ENCODE data around the gene KIF3C.
"Not testable (repeated sequence)": the region's sequence is repeated elsewhere in the genome, so short reads cannot be mapped to it uniquely, and the experiment has no call there.

KIF3C gene

GRCh38 chr2:25982273-25982967 is at the start of gene KIF3C:
Gene KIF3C, minus strand, starts transcription at chr2:25982497. Its CDS starts 580 bp downstream, at chr2:25981917.
- H3K36me3 Mint-ChIP-seq (ENCODE audit: low read depth) = peaks cover 6% of the 10 kb centered on the region
- peaks cover 5% of the 10 kb centered on the region for H3K27me3 Mint-ChIP-seq
- peak within 1 kb of the TSS; percentile 67 for H3K27ac Mint-ChIP-seq
- no peaks in the 10 kb centered on the region for H3K9me3 Mint-ChIP-seq
- H3K4me1 Mint-ChIP-seq (ENCODE audit: low read depth) = peaks cover 28% of the 10 kb centered on the region
- intact Hi-C loops (cut with micrococcal nuclease) = no loop called here
- peak within 1 kb of the TSS; percentile 93 for H3K4me3 Mint-ChIP-seq

GRCh38 chr2:26028083-26028482 is 45.8 kb upstream of the KIF3C start:
- intact Hi-C loops (cut with micrococcal nuclease); H3K9me3 Mint-ChIP-seq; H3K4me3 Mint-ChIP-seq; H3K27me3 Mint-ChIP-seq; H3K27ac Mint-ChIP-seq; H3K36me3 Mint-ChIP-seq (ENCODE audit: low read depth): not testable (repeated sequence)
- peaks cover 21% of the 10 kb centered on the region for H3K4me1 Mint-ChIP-seq (ENCODE audit: low read depth)

GRCh38 chr2:26025509-26025908 is 43.2 kb upstream of the KIF3C start:
- Mint-ChIP-seq H3K9me3 (no peaks in the 10 kb centered on the region), H3K4me1 (ENCODE audit: low read depth) (peaks cover 10% of the 10 kb centered on the region), H3K27me3 (no peaks in the 10 kb centered on the region), H3K4me3 (no peak overlapping the region), H3K27ac (no peak overlapping the region), H3K36me3 (ENCODE audit: low read depth) (no peaks in the 10 kb centered on the region)
- intact Hi-C loops (cut with micrococcal nuclease) = no loop called here

GRCh38 chr2:26024260-26024659 is 42.0 kb upstream of the KIF3C start:
- Mint-ChIP-seq H3K4me1 (ENCODE audit: low read depth) (peaks cover 18% of the 10 kb centered on the region), H3K4me3 (no peak overlapping the region), H3K9me3 (no peaks in the 10 kb centered on the region), H3K27ac (no peak overlapping the region), H3K36me3 (ENCODE audit: low read depth) (no peaks in the 10 kb centered on the region), H3K27me3 (no peaks in the 10 kb centered on the region)
- intact Hi-C loops (cut with micrococcal nuclease) = no loop called here

GRCh38 chr2:26020231-26020640 is 37.9 kb upstream of the KIF3C start:
- H3K36me3 Mint-ChIP-seq (ENCODE audit: low read depth) = no peaks in the 10 kb centered on the region
- intact Hi-C loops (cut with micrococcal nuclease) = no loop called here
- no peak overlapping the region for H3K4me3 Mint-ChIP-seq
- peaks cover 45% of the 10 kb centered on the region for H3K4me1 Mint-ChIP-seq (ENCODE audit: low read depth)
- no peaks in the 10 kb centered on the region for H3K27me3 Mint-ChIP-seq
- no peaks in the 10 kb centered on the region for H3K9me3 Mint-ChIP-seq
- H3K27ac Mint-ChIP-seq = peak overlapping the region; percentile 9

GRCh38 chr2:26018184-26019055 is 36.1 kb upstream of the KIF3C start:
- Mint-ChIP-seq H3K4me1 (ENCODE audit: low read depth) (peaks cover 50% of the 10 kb centered on the region), H3K4me3 (no peak overlapping the region), H3K27ac (peak overlapping the region; percentile 65), H3K36me3 (ENCODE audit: low read depth) (no peaks in the 10 kb centered on the region), H3K9me3 (no peaks in the 10 kb centered on the region), H3K27me3 (no peaks in the 10 kb centered on the region)
- intact Hi-C loops (cut with micrococcal nuclease) = no loop called here

GRCh38 chr2:26017464-26018183 is 35.3 kb upstream of the KIF3C start:
- H3K4me1 Mint-ChIP-seq (ENCODE audit: low read depth) = peaks cover 56% of the 10 kb centered on the region
- H3K36me3 Mint-ChIP-seq (ENCODE audit: low read depth) = no peaks in the 10 kb centered on the region
- H3K27me3 Mint-ChIP-seq = no peaks in the 10 kb centered on the region
- no peak overlapping the region for H3K4me3 Mint-ChIP-seq
- intact Hi-C loops (cut with micrococcal nuclease) = no loop called here
- peak overlapping the region; percentile 65 for H3K27ac Mint-ChIP-seq
- H3K9me3 Mint-ChIP-seq = no peaks in the 10 kb centered on the region

- intact Hi-C loops (cut with micrococcal nuclease); H3K27me3 Mint-ChIP-seq; H3K36me3 Mint-ChIP-seq (ENCODE audit: low read depth); H3K9me3 Mint-ChIP-seq; H3K4me3 Mint-ChIP-seq: not testable (repeated sequence)
- peaks cover 66% of the 10 kb centered on the region for H3K4me1 Mint-ChIP-seq (ENCODE audit: low read depth)
- peak overlapping the region; percentile 88 for H3K27ac Mint-ChIP-seq
Measured at GRCh38 chr2:26016706-26017045, 34.4 kb upstream of the KIF3C start.

- Mint-ChIP-seq H3K27ac (peak overlapping the region; percentile 88), H3K9me3 (no peaks in the 10 kb centered on the region), H3K4me3 (no peak overlapping the region), H3K36me3 (ENCODE audit: low read depth) (no peaks in the 10 kb centered on the region), H3K4me1 (ENCODE audit: low read depth) (peaks cover 71% of the 10 kb centered on the region), H3K27me3 (no peaks in the 10 kb centered on the region)
- intact Hi-C loops (cut with micrococcal nuclease) = no loop called here
Measured at GRCh38 chr2:26016012-26016705, 33.9 kb upstream of the KIF3C start.

- Mint-ChIP-seq H3K4me3 (no peak overlapping the region), H3K4me1 (ENCODE audit: low read depth) (peaks cover 72% of the 10 kb centered on the region), H3K9me3 (no peaks in the 10 kb centered on the region), H3K27ac (no peak overlapping the region), H3K27me3 (no peaks in the 10 kb centered on the region), H3K36me3 (ENCODE audit: low read depth) (no peaks in the 10 kb centered on the region)
- intact Hi-C loops (cut with micrococcal nuclease) = no loop called here
Measured at GRCh38 chr2:26013668-26014067, 31.4 kb upstream of the KIF3C start.

- Mint-ChIP-seq H3K9me3 (no peaks in the 10 kb centered on the region), H3K4me1 (ENCODE audit: low read depth) (peaks cover 72% of the 10 kb centered on the region), H3K36me3 (ENCODE audit: low read depth) (no peaks in the 10 kb centered on the region), H3K27me3 (no peaks in the 10 kb centered on the region), H3K27ac (peak overlapping the region; percentile 77), H3K4me3 (no peak overlapping the region)
- intact Hi-C loops (cut with micrococcal nuclease) = no loop called here
Measured at GRCh38 chr2:26011990-26012856, 29.9 kb upstream of the KIF3C start.

GRCh38 chr2:26011609-26011989 is 29.3 kb upstream of the KIF3C start:
- Mint-ChIP-seq H3K4me1 (ENCODE audit: low read depth) (peaks cover 75% of the 10 kb centered on the region), H3K4me3 (no peak overlapping the region), H3K36me3 (ENCODE audit: low read depth) (no peaks in the 10 kb centered on the region), H3K27me3 (no peaks in the 10 kb centered on the region), H3K27ac (peak overlapping the region; percentile 77), H3K9me3 (no peaks in the 10 kb centered on the region)
- intact Hi-C loops (cut with micrococcal nuclease) = no loop called here

GRCh38 chr2:26010943-26011342 is 28.6 kb upstream of the KIF3C start:
- Mint-ChIP-seq H3K36me3 (ENCODE audit: low read depth) (no peaks in the 10 kb centered on the region), H3K4me1 (ENCODE audit: low read depth) (peaks cover 75% of the 10 kb centered on the region), H3K9me3 (no peaks in the 10 kb centered on the region), H3K27me3 (no peaks in the 10 kb centered on the region), H3K27ac (peak overlapping the region; percentile 77), H3K4me3 (no peak overlapping the region)
- intact Hi-C loops (cut with micrococcal nuclease) = no loop called here

Measured in dendritic cell treated with granulocyte-macrophage colony-stimulating factor and Interleukin-4, amounts not matched to agents 40 ng/mL and 50 ng/mL, for 4 days (primary cell).